Measurements from ENCODE around the gene MVK. TPM values are rescaled to one million over a fixed set of nuclear protein-coding genes. Genes with fewer than 3 reads are reported as not detected.

The MVK gene
- total and polyA plus RNA-seq, 7 donors = 9.1 to 40.8 (median 13.8) TPM

GRCh38 chr12:109596418-109597244 lies 23.0 kb downstream of the MVK start:
- intact Hi-C loops (cut with DNase I) = loop anchor here (1.0 to 2.0 kb wide), 2 partner anchors 116 to 179 kb away; partner anchors contain the start of gene FAM222A
- H3K36me3 ChIP-seq = peaks cover 0 to 44% (median 0%) of the 10 kb centered on the region in 4 donors
- no peak overlapping the region for H3K27ac ChIP-seq
- no peak for DNase-seq
- peaks cover 0 to 12% (median 8%) of the 10 kb centered on the region in 4 donors for H3K4me1 ChIP-seq
- TF ChIP-seq POLR2A (IDR thresholded peaks at IDR 0.05) (no peak), CTCF (IDR thresholded peaks at IDR 0.05) (no peak), POLR2AphosphoS5 (IDR thresholded peaks at IDR 0.05) (no peak), EP300 (IDR thresholded peaks at IDR 0.05) (no peak)
- no peaks in the 10 kb centered on the region for H3K9me3 ChIP-seq
- WGBS, 2 donors = 89 to 91% methylated on average over 24 of the region's 24 CpGs
- H3K4me3 ChIP-seq = no peak overlapping the region
- no peaks in the 10 kb centered on the region for H3K27me3 ChIP-seq

GRCh38 chr12:109597414-109597794 lies 23.8 kb downstream of the MVK start:
- intact Hi-C loops (cut with DNase I) = loop anchor here (1.0 to 2.0 kb wide), 2 partner anchors 115 to 178 kb away; partner anchors contain the start of gene FAM222A
- H3K4me3 ChIP-seq = no peak overlapping the region
- TF ChIP-seq POLR2A (IDR thresholded peaks at IDR 0.05) (no peak), POLR2AphosphoS5 (IDR thresholded peaks at IDR 0.05) (no peak), EP300 (IDR thresholded peaks at IDR 0.05) (no peak), CTCF (IDR thresholded peaks at IDR 0.05) (no peak)
- H3K27ac ChIP-seq = no peak overlapping the region
- 49 to 50% methylated on average over 11 of the region's 11 CpGs for WGBS, 2 donors
- peaks cover 0 to 38% (median 0%) of the 10 kb centered on the region in 4 donors for H3K36me3 ChIP-seq
- no peak for DNase-seq
- peaks cover 0 to 12% (median 8%) of the 10 kb centered on the region in 4 donors for H3K4me1 ChIP-seq
- no peaks in the 10 kb centered on the region for H3K9me3 ChIP-seq
- no peaks in the 10 kb centered on the region for H3K27me3 ChIP-seq

- H3K4me3 ChIP-seq = no peak overlapping the region
- peak; percentile 94 for DNase-seq
- no peaks in the 10 kb centered on the region for H3K9me3 ChIP-seq
- peaks cover 0 to 12% (median 8%) of the 10 kb centered on the region in 4 donors for H3K4me1 ChIP-seq
- H3K36me3 ChIP-seq = peaks cover 0 to 33% (median 0%) of the 10 kb centered on the region in 4 donors
- no peaks in the 10 kb centered on the region for H3K27me3 ChIP-seq
- H3K27ac ChIP-seq = no peak overlapping the region
- 32 to 45% methylated on average over 27 of the region's 27 CpGs for WGBS, 2 donors
- intact Hi-C loops (cut with DNase I) = loop anchor here (1.0 to 2.0 kb wide), 2 partner anchors 115 to 177 kb away; partner anchors contain the start of gene FAM222A
- peak; percentile 86 to 97 (median 96) for TF ChIP-seq CTCF (IDR thresholded peaks at IDR 0.05)
- TF ChIP-seq POLR2A (IDR thresholded peaks at IDR 0.05) = no peak
- TF ChIP-seq POLR2AphosphoS5 (IDR thresholded peaks at IDR 0.05) = peak in 1 of 4 donors; percentile 11
Observed at GRCh38 chr12:109597795-109598427, 24.3 kb downstream of the MVK start.

GRCh38 chr12:109598428-109598854 lies 24.8 kb downstream of the MVK start:
- H3K4me3 ChIP-seq = no peak overlapping the region
- no peaks in the 10 kb centered on the region for H3K27me3 ChIP-seq
- no peak for TF ChIP-seq CTCF (IDR thresholded peaks at IDR 0.05)
- TF ChIP-seq POLR2A (IDR thresholded peaks at IDR 0.05) = no peak
- no peak for TF ChIP-seq EP300 (IDR thresholded peaks at IDR 0.05)
- TF ChIP-seq POLR2AphosphoS5 (IDR thresholded peaks at IDR 0.05) = no peak
- no peak overlapping the region for H3K27ac ChIP-seq
- DNase-seq = no peak
- no peaks in the 10 kb centered on the region for H3K9me3 ChIP-seq
- WGBS, 2 donors = 80 to 88% methylated on average over 11 of the region's 11 CpGs
- peaks cover 0 to 28% (median 0%) of the 10 kb centered on the region in 4 donors for H3K36me3 ChIP-seq
- peaks cover 0 to 12% (median 8%) of the 10 kb centered on the region in 4 donors for H3K4me1 ChIP-seq
- intact Hi-C loops (cut with DNase I) = no loop called here
